K562 (cell line): ENCODE data around the gene MPC2. TPM values are rescaled to one million over a fixed set of nuclear protein-coding genes. Genes with fewer than 3 reads are reported as not detected.

ENCODE experiments used
- ATAC-seq: fragments of 200-7000 bp; cut with Tn5 transposase; 3 replicates; pipeline ENCODE4 v1.9.1; 2020; ENCODE audit warnings: moderate library complexity
- BruUV-seq: library from RNA; stranded (reverse); fragments of 400-500 nt; replicated peaks from 2 replicates; lab custom pipeline; 2021; lab: Mats Ljungman, UMichigan
- CTCF ChIA-PET: fragments of 300-600 bp; formaldehyde crosslinking; extraction: SDS; loops from one replicate; lab custom pipeline; 2021; ENCODE audit warnings: low intra/inter-chr PET ratio; lab: Yijun Ruan, JAX
- POLR2A ChIA-PET: fragments of 300-600, 350-650 bp; sonication (Branson Sonifier 250); formaldehyde crosslinking; extraction: SDS; loops from one replicate; lab custom pipeline; 2021; ENCODE audit warnings: antibody characterized with exemption, inconsistent platforms; lab: Yijun Ruan, JAX
- DNase-seq, 4 experiments: peaks; one replicate each; pipeline versions ENCODE4 v3.0.0 to v3.0.0-alpha.2; 2011 to 2018; ENCODE audit warnings: low spot score in 3 of 4, mixed read lengths in 3 of 4; ENCODE audit errors: extremely low read depth in 1 of 4
- FAIRE-seq: peaks from 2 replicates; lab custom pipeline; 2011; peaks lifted over from hg19 to GRCh38; lab: Jason Lieb, UNC
- H2AFZ ChIP-seq: 2 replicates; pipeline ENCODE4 v1.6.0; 2011; ENCODE audit warnings: low read depth, low read length, control low read depth, inconsistent platforms
- H3K27ac ChIP-seq: fragments of 200-600 bp; 3 replicates; pipeline ENCODE4 v1.8.0; 2011; ENCODE audit warnings: low read depth, mild to moderate bottlenecking, control low read depth, inconsistent platforms, low read length, moderate library complexity, mixed read lengths; ENCODE audit errors: extremely low read depth
- H3K27me3 ChIP-seq, 2 experiments: fragments of 300-600 bp in 1 of 2; 2 replicates in 1 of 2; 3 replicates in 1 of 2; pipeline versions ENCODE4 v1.6.0 to v1.8.0; 2011; ENCODE audit warnings: inconsistent platforms in 2 of 2, low read length in 2 of 2, mild to moderate bottlenecking in 1 of 2, mixed read lengths in 1 of 2, moderate library complexity in 1 of 2; ENCODE audit not compliant: control insufficient read depth in 2 of 2, insufficient read depth in 2 of 2
- H3K36me3 ChIP-seq: fragments of 300-600 bp; 3 replicates; pipeline ENCODE4 v1.8.0; 2011; ENCODE audit warnings: mild to moderate bottlenecking, low read length, inconsistent platforms; ENCODE audit not compliant: control insufficient read depth, insufficient read depth
- H3K4me1 ChIP-seq, 2 experiments: fragments of 200-600 bp in 1 of 2; replicated peaks in 1 of 2; 2 replicates in 1 of 2; 3 replicates in 1 of 2; pipeline versions ENCODE4 v1.5.1 to v1.8.0; 2011; ENCODE audit warnings: inconsistent platforms in 2 of 2, low read length in 2 of 2, mild to moderate bottlenecking in 1 of 2, mixed read lengths in 1 of 2, moderate library complexity in 1 of 2; ENCODE audit not compliant: control insufficient read depth in 2 of 2, insufficient read depth in 2 of 2
- H3K4me2 ChIP-seq: 2 replicates; pipeline ENCODE4 v1.6.1; 2011; ENCODE audit warnings: low read length, control low read depth, inconsistent platforms, mixed read lengths; ENCODE audit not compliant: insufficient read depth
- H3K4me3 ChIP-seq: fragments of 200-600 bp; sonication (generic), shearing (Covaris generic); 2 replicates; pipeline ENCODE4 v1.5.1; 2016; ENCODE audit warnings: control low read depth, inconsistent platforms
- H3K79me2 ChIP-seq: fragments of 200-600 bp; 3 replicates; pipeline ENCODE4 v1.8.0; 2011; ENCODE audit warnings: low read length, inconsistent platforms; ENCODE audit not compliant: control insufficient read depth, insufficient read depth
- H3K9ac ChIP-seq, 2 experiments: 2 replicates each; pipeline versions ENCODE4 v1.6.0 to v1.6.1; 2011; ENCODE audit warnings: low read depth in 2 of 2, low read length in 2 of 2, control low read depth in 1 of 2, inconsistent platforms in 1 of 2, mild to moderate bottlenecking in 1 of 2, mixed read lengths in 1 of 2; ENCODE audit not compliant: insufficient read depth in 1 of 2
- H3K9me1 ChIP-seq: one replicate; pipeline ENCODE4 v1.6.0; 2011; ENCODE audit warnings: inconsistent platforms, mild to moderate bottlenecking, low read length, moderate library complexity; ENCODE audit not compliant: control insufficient read depth, insufficient read depth
- H3K9me3 ChIP-seq: replicated peaks from 2 replicates; pipeline ENCODE4 v1.5.1; 2011; ENCODE audit warnings: low read depth, low read length, inconsistent platforms; ENCODE audit not compliant: control insufficient read depth, insufficient read depth
- H4K20me1 ChIP-seq: replicated peaks from 2 replicates; pipeline ENCODE4 v1.6.1; 2011; ENCODE audit warnings: low read length, inconsistent platforms, mixed read lengths; ENCODE audit not compliant: control insufficient read depth, insufficient read depth
- CBX1 ChIP-seq: sonication (generic); IDR thresholded peaks from 2 replicates; pipeline ENCODE4 v1.6.1; 2016; ENCODE audit warnings: antibody characterized with exemption, low read depth, mild to moderate bottlenecking
- CREM ChIP-seq: IDR thresholded peaks from 2 replicates; pipeline ENCODE4 v1.6.1; 2014; ENCODE audit warnings: antibody characterized with exemption, low read depth
- DIDO1 ChIP-seq: fragments of 450-650 bp; IDR thresholded peaks from 2 replicates; pipeline ENCODE4 v1.6.1; 2016; ENCODE audit warnings: low read depth, missing biosample characterization, missing genetic modification characterization
- ERF ChIP-seq: fragments of 450-650 bp; formaldehyde crosslinking; IDR thresholded peaks from 2 replicates; pipeline ENCODE4 v1.4.0; 2020; ENCODE audit warnings: mild to moderate bottlenecking, mixed read lengths
- JUND ChIP-seq, 2 experiments: IDR thresholded peaks; 2 replicates in 1 of 2; 3 replicates in 1 of 2; pipeline ENCODE4 v1.6.1; 2011; ENCODE audit warnings: borderline replicate concordance in 2 of 2, low read depth in 2 of 2, low read length in 2 of 2, improper control_type of control experiment in 1 of 2, missing biosample characterization in 1 of 2, missing genetic modification characterization in 1 of 2, missing genetic modification reagents in 1 of 2
- KLF16 ChIP-seq: IDR thresholded peaks from 2 replicates; pipeline ENCODE4 v1.6.1; 2016; ENCODE audit warnings: antibody characterized with exemption
- MEIS2 ChIP-seq: fragments of 450-650 bp; IDR thresholded peaks from 2 replicates; pipeline ENCODE4 v1.6.1; 2014; ENCODE audit warnings: mild to moderate bottlenecking; ENCODE audit not compliant: partially characterized antibody
- MTA2 ChIP-seq: fragments of 450-650 bp; IDR thresholded peaks from 2 replicates; pipeline ENCODE4 v1.6.1; 2016; ENCODE audit warnings: low read depth
- NCOA1 ChIP-seq: fragments of 450-650 bp; IDR thresholded peaks from 2 replicates; pipeline ENCODE4 v1.6.1; 2016; ENCODE audit warnings: low read depth
- NCOR1 ChIP-seq: fragments of 450-650 bp; IDR thresholded peaks from 2 replicates; pipeline ENCODE4 v1.6.1; 2016; ENCODE audit warnings: mild to moderate bottlenecking, moderate library complexity
- RHOXF2B ChIP-seq: fragments of 250-450 bp; sonication (Bioruptor Pico); conservative IDR thresholded peaks from 2 replicates; pipeline ENCODE4 v1.5.1; 2021
- TEAD4 ChIP-seq, 2 experiments: sonication (generic) in 1 of 2; formaldehyde crosslinking in 1 of 2; IDR thresholded peaks; 2 replicates each; pipeline versions ENCODE4 v1.6.1 to v1.8.0; 2012 to 2022; ENCODE audit warnings: borderline replicate concordance in 1 of 2, inconsistent platforms in 1 of 2, low read length in 1 of 2, mild to moderate bottlenecking in 1 of 2, missing genetic modification reagents in 1 of 2
- ZNF140 ChIP-seq: fragments of 250-450 bp; sonication (Bioruptor Pico); IDR thresholded peaks from 2 replicates; pipeline ENCODE4 v1.8.0; 2021; ENCODE audit warnings: moderate library complexity, mild to moderate bottlenecking, inconsistent platforms
- ZNF197 ChIP-seq: fragments of 200-800 bp; sonication (Bioruptor generic); IDR thresholded peaks from 2 replicates; pipeline ENCODE4 v1.6.1; 2016; ENCODE audit warnings: low read depth, missing genetic modification characterization, missing compliant biosample characterization
- ZNF408 ChIP-seq: fragments of 250-450 bp; sonication (Bioruptor Pico); IDR thresholded peaks from 2 replicates; pipeline ENCODE4 v1.4.0; 2020; ENCODE audit warnings: low read depth, mild to moderate bottlenecking, moderate library complexity
- ZNF77 ChIP-seq: fragments of 250-450 bp; sonication (Bioruptor Pico); IDR thresholded peaks from 2 replicates; pipeline ENCODE4 v1.5.0; 2020
- WGBS: fragments of 100-300 bp; shearing (Covaris generic); methylation state at CpG from one replicate; pipeline ENCODE4 v1.1.6; 2016; ENCODE audit warnings: low coverage, mixed read lengths; ENCODE audit not compliant: insufficient coverage; ENCODE audit errors: missing lambda C conversion rate; 5-methylcytosine and 5-hydroxymethylcytosine counted together
- in situ Hi-C: fragments of 300-500 bp; cut with MboI; formaldehyde crosslinking; loops from 4 replicates; pipeline ENCODE4 v1.15.0; 2018; ENCODE audit warnings: inconsistent platforms, mixed read lengths
- intact Hi-C: fragments of 100-400 bp; cut with micrococcal nuclease; formaldehyde crosslinking; loops from 2 replicates; pipeline ENCODE4 v1.14.2; 2022
- polyA plus RNA-seq, 8 experiments: library from polyadenylated mRNA; depleted of rRNA in 4 of 8; stranded (reverse) in 5 of 8; unstranded in 3 of 8; fragments of >200 nt; fragmentation: Nextera tagmentation in 2 of 8; fragmentation: Illumina TruSeq in 1 of 8; extraction: Ambion mirVana in 2 of 8; extraction: Trizol in 1 of 8; gene quantifications; 2 replicates each; pipeline versions ENCODE4 v1.2.1 to v1.2.3, GENCODE V29; 2011 to 2014; ENCODE audit warnings: inconsistent platforms in 1 of 8, missing spikeins in 1 of 8
- total RNA-seq, 7 experiments: library from RNA; depleted of rRNA in 6 of 7; stranded (reverse); fragments of >200 nt in 6 of 7; fragmentation: Illumina TruSeq in 2 of 7; extraction: Trizol in 2 of 7; gene quantifications; 2 replicates each; pipeline versions ENCODE4 v1.2.1 to v1.2.3, GENCODE V29; 2011 to 2021; ENCODE audit warnings: low replicate concordance in 1 of 7
- TF ChIP-seq, protein P1 (sequence below), 2 experiments: fragments of 450-650 bp; IDR thresholded peaks; 2 replicates each; pipeline ENCODE4 v1.6.1; 2016
- TF ChIP-seq, protein P2 (sequence below): fragments of 450-650 bp; formaldehyde crosslinking; IDR thresholded peaks from 2 replicates; pipeline ENCODE4 v1.4.0; 2022; ENCODE audit warnings: missing genetic modification characterization

MPC2 gene
- total and polyA plus RNA-seq, 9 of the 15 experiments (the other 6 are each of a cell fraction or from before 2014, with no cell fraction given), result 70.7 to 179 (median 144) TPM

DNA sequence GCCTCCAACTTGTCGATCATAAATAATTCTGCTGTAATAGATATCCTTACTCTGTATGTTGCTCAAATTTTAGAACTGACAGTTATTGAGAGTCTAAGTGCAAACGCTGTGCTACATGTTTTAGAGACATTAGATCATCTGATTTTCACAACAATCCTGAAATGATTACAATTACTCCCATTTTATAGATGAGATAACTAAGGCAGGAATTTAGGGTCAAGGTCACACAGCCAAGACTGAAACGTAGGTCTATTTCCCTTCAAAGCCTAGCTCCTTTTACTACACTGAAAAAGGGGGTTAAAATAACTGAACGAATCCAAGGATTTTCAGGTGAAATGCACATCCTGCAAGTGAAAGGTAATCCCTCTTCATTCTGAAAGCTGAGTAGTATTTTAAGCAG lies 3.1 kb downstream of the MPC2 start (continued):
- TF ChIP-seq, protein P1, sequence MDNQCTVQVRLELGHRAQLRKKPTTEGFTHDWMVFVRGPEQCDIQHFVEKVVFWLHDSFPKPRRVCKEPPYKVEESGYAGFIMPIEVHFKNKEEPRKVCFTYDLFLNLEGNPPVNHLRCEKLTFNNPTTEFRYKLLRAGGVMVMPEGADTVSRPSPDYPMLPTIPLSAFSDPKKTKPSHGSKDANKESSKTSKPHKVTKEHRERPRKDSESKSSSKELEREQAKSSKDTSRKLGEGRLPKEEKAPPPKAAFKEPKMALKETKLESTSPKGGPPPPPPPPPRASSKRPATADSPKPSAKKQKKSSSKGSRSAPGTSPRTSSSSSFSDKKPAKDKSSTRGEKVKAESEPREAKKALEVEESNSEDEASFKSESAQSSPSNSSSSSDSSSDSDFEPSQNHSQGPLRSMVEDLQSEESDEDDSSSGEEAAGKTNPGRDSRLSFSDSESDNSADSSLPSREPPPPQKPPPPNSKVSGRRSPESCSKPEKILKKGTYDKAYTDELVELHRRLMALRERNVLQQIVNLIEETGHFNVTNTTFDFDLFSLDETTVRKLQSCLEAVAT (IDR thresholded peaks at IDR 0.05), result 0 out of 4 replicates have a peak, but pooled peaks of 1 of the 2 experiments have one; percentile 15
- TF ChIP-seq TEAD4 (IDR thresholded peaks at IDR 0.05; ENCODE audit: low read length), result peak; percentile 64
- TF ChIP-seq TEAD4 (CRISPR knock-in tag; IDR thresholded peaks at IDR 0.05; ENCODE audit: borderline replicate concordance), result no peak
- TF ChIP-seq CBX1, result peak; percentile 64; the same call in 1 of the 2 replicates
- TF ChIP-seq JUND (IDR thresholded peaks at IDR 0.05; ENCODE audit: borderline replicate concordance, low read depth, low read length), result no peak
- TF ChIP-seq JUND (tag; IDR thresholded peaks at IDR 0.05; ENCODE audit: borderline replicate concordance, low read depth, low read length), result peak; percentile 12; the same call in 1 of the 3 replicates
- peak; percentile 7 for TF ChIP-seq MEIS2
- TF ChIP-seq NCOR1, result 0 out of 2 replicates have a peak, but pooled peaks have one; percentile 13

DNA sequence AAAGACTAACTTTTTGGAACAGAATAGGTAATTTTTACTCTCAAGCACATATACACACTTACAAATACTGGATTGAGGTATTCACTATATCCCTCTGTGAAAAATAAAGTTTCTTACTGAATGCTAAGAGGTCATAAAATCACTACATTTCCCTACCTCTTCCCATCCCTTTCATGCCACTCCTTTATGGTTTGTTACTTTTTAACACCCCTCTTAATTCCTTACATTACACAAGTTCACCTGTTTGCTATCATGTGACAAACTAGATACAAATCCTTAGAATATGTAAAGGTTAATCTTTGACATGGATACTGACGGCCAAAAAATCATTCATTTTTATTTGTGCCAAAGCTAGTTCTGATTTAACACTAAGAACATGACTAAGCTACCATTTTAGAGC lies 7.1 kb downstream of the MPC2 start:
- Histone ChIP-seq H3K4me1 (peaks cover 24 to 34% of the 10 kb centered on the region in 2 experiments), H3K27ac (peak overlapping the region; percentile 69; the same call in 1 of the 3 replicates), H3K27me3 (no peaks in the 10 kb centered on the region), H3K79me2 (peaks cover 95% of the 10 kb centered on the region), H3K9me3 (no peaks in the 10 kb centered on the region), H3K9ac (no peak overlapping the region), H3K9me1 (no peaks in the 10 kb centered on the region), H3K36me3 (peaks cover 5% of the 10 kb centered on the region; the same call in 2 of the 3 replicates), H3K4me3 (no peak overlapping the region), H3K4me2 (no peak overlapping the region), H4K20me1 (0 out of 2 replicates have a peak, but pooled peaks cover 3% of the 10 kb centered on the region), H2AFZ (no peak overlapping the region)
- intact Hi-C loops, result loop anchor here (10.0 kb wide), 1 partner anchor 295 kb away; the partner anchor contains the start of gene RCSD1
- BruUV-seq, result no TSS peak
- WGBS, result 36% methylated on average over 1 of the region's 1 CpG
- DNase-seq (no peak), ATAC-seq (no peak), FAIRE-seq (no peak)
- ChIA-PET CTCF (no interaction called here), POLR2A (interaction anchor here (0.9 to 1.5 kb wide), 2 partner anchors 16 to 69 kb away, joined by 3 to 4 read pairs; partner anchors contain the start of gene ADCY10)
- in situ Hi-C loops, result no loop called here
- TF ChIP-seq KLF16, result no peak
- no peak for TF ChIP-seq ERF (CRISPR knock-in tag)
- TF ChIP-seq ZNF140 (CRISPR knock-in tag), result no peak
- no peak for TF ChIP-seq RHOXF2B
- 0 out of 2 replicates have a peak, but pooled peaks have one; percentile 59 for TF ChIP-seq ZNF77 (CRISPR knock-in tag)
- TF ChIP-seq CREM, result no peak
- no peak for TF ChIP-seq MTA2
- no peak for TF ChIP-seq NCOA1
- no peak for TF ChIP-seq ZNF197 (CRISPR knock-in tag)
- TF ChIP-seq DIDO1, result no peak
- TF ChIP-seq, protein P2, sequence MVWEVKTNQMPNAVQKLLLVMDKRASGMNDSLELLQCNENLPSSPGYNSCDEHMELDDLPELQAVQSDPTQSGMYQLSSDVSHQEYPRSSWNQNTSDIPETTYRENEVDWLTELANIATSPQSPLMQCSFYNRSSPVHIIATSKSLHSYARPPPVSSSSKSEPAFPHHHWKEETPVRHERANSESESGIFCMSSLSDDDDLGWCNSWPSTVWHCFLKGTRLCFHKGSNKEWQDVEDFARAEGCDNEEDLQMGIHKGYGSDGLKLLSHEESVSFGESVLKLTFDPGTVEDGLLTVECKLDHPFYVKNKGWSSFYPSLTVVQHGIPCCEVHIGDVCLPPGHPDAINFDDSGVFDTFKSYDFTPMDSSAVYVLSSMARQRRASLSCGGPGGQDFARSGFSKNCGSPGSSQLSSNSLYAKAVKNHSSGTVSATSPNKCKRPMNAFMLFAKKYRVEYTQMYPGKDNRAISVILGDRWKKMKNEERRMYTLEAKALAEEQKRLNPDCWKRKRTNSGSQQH (CRISPR knock-in tag), result no peak
- no peak for TF ChIP-seq ZNF408
